IPS DF 19.7 (cell line): ENCODE data around the gene FGGY.
"Not testable (repeated sequence)": the region's sequence is repeated elsewhere in the genome, so short reads cannot be mapped to it uniquely, and the experiment has no call there.

Source experiments
- DNase-seq: peaks from one replicate; pipeline ENCODE4 v3.0.0-alpha.2; 2013; ENCODE audit warnings: low read depth, low spot score

Gene FGGY

GRCh38 chr1:59509341-59509875 lies 212.5 kb downstream of the FGGY start:
- no peak for DNase-seq

DNA sequence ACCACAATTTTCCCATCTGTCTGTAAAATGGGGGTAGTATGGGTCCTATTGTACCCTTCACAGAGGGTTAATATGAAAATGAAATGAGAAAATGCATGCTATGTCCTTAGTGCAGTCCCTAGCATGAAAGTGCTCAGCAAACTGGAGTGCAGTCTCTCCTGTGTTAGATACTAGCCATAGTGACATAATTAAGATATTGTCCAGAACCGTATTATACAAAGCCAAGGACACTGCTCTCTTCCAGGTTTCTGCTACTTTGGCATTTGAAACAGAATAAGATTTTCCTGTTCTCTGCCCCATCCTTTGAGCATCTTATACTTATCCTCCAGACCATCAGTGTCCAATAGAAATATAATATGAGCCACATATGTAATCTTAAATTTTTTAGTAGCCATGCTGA lies 213.4 kb downstream of the FGGY start:
- no peak for DNase-seq

- no peak for DNase-seq
Measured at GRCh38 chr1:59511476-59512465, 214.9 kb downstream of the FGGY start.

- no peak for DNase-seq
Measured at GRCh38 chr1:59512702-59513101, 215.8 kb downstream of the FGGY start.

GRCh38 chr1:59514061-59514909 lies 217.4 kb downstream of the FGGY start:
- DNase-seq: no peak

GRCh38 chr1:59516881-59517280 lies 220.0 kb downstream of the FGGY start:
- no peak for DNase-seq

- no peak for DNase-seq
Measured at GRCh38 chr1:59520194-59520593, 223.3 kb downstream of the FGGY start.

- DNase-seq: no peak
Measured at GRCh38 chr1:59520827-59521418, 224.0 kb downstream of the FGGY start.

DNA sequence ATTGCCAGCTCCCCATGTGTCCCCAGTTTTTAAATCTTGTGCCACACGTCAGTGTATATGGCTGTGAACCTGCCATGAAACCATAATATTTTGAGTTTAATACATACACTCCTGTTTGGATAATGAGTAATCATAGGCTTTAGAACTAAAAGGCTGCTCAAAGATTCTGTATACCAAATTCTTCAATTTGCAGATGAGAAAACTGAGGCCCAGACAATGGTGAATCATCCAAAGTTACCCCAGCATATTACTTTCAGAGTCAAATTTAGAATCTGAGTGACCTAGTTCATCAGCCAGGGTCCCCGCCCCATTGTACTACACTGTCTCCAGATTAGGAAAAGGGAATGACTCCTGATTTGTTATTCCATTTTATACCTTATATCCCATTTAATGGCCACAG lies 224.6 kb downstream of the FGGY start:
- no peak for DNase-seq

- DNase-seq: no peak
Measured at GRCh38 chr1:59522925-59523505, 226.1 kb downstream of the FGGY start.

- DNase-seq: no peak
Measured at GRCh38 chr1:59523745-59524450, 227.0 kb downstream of the FGGY start.

DNA sequence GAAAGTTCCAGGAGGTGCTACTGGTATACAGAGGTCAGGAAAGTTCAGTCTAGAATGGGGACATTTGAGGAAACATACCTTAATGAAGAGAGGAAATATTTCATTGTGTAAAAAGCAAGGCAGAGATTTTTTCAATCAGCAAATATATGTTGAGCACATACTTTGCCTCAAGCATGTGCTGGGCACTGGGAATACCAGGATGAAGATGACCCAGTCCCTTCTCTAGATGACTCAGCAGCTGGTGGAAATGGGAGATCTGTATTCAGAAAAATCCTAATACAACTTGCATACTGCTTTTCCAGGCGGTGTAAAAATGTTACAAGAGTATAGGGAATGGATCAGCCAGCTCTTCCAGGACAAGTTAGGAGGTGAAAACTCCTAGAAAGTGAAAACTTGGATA lies 229.3 kb downstream of the FGGY start:
- DNase-seq: no peak

DNA sequence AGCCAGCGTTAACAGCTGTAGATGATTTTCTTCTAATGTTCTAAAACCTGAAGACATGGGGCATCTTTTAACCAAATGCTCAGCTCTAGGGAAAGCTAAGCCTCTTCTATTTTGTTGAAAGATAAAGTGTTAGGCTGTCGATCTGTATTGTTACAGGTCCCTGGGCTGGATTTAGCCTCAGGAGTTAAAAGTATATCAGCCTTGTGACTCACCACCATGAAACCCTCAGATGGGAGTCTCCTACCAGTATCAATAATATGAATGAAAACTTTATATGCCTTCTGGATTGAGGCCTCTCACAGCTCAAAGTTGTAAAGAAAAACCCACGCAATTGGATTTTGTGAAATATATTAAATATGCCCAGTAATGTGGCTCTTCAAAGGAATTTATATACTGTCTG lies 231.6 kb downstream of the FGGY start:
- DNase-seq: no peak

DNA sequence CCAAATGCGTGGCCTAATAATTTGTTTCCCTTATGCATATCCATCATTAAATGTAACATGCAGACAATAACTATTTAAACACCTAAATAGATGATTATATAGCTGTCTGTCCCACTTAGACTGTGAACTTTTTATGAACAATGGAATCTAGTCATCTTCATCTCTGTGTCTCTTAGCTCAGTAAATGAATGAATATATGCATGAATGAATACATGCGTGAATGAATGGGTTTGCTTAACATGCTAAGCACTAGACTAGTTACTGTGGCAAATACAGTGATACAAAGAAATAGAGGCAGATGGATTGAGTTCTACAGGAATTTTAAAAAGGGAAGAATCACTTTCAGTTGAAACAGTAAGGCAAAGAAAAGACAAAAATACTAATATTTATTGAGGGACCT lies 232.0 kb downstream of the FGGY start:
- no peak for DNase-seq

GRCh38 chr1:59530119-59530518 lies 233.2 kb downstream of the FGGY start:
- no peak for DNase-seq

- DNase-seq: no peak
Measured at GRCh38 chr1:59532102-59532501, 235.2 kb downstream of the FGGY start.

GRCh38 chr1:59538476-59538875 lies 241.6 kb downstream of the FGGY start:
- not testable (repeated sequence) for DNase-seq

DNA sequence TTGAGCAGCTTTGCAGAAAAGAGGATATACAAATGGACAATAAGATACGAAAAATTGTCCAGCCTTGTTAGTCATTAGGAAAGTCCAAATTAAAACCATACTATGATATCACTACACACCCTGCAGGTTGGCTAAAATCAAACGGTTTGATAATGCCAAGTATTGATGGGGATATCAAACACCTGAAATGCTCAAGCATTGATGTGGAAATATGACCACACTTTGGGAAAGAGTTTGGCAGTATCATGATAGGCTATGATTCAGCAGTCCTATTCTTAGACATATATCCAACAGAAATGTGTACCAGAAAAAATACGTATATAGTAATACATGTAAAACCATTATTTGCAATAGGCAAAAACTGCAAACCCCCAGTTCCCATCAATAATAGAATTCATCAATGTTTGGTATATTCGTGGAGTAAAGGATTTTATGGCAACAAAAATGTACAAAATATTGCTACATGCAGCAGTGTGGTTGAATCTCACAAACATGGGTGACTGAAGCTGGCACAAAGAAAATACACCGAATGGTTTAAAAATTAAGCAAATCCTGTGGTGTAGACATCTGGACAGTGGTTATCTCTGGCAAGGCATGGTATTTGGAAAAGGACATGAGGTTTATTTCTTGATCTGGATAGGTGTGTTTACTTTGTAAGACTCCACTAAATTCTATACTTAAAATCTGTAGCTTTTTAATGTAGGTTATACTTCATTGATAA lies 243.2 kb downstream of the FGGY start:
- no peak for DNase-seq

GRCh38 chr1:59541161-59541560 lies 244.3 kb downstream of the FGGY start:
- no peak for DNase-seq

DNA sequence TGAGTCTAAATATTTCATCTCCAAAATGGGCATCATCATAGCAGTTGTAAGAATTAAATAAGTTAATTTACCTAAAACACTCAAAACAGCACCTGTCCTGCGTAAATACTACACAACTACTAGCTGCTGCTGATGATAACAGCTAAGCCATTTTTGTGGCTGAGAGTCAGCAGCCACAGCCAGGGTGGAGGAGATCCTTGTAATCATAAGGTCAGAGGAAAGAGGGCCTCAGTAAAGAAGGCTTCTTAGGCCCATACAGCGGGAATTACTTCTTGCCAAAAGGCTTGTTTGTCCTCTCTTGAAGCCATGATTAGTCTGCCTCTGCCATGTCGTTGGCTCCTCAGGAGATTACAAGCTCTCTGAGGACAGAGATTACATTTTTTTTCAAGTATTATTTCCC lies 245.0 kb downstream of the FGGY start:
- DNase-seq: no peak
